HUES48 (cell line): Measurements from ENCODE around the gene EIF6.
"Not testable (repeated sequence)": the region's sequence is repeated elsewhere in the genome, so short reads cannot be mapped to it uniquely, and the experiment has no call there.

Experiments used
- H3K27ac ChIP-seq: one replicate; pipeline ENCODE4 v1.7.0; 2013; ENCODE audit warnings: low read depth, low read length, inconsistent platforms
- H3K27me3 ChIP-seq: 2 replicates; pipeline ENCODE4 v1.6.1; 2013; ENCODE audit warnings: mild to moderate bottlenecking, low read length; ENCODE audit not compliant: control insufficient read depth, insufficient read depth
- H3K36me3 ChIP-seq: 2 replicates; pipeline ENCODE4 v1.6.1; 2013; ENCODE audit warnings: low read length; ENCODE audit not compliant: control insufficient read depth, insufficient read depth
- H3K4me1 ChIP-seq: 2 replicates; pipeline ENCODE4 v1.6.1; 2013; ENCODE audit warnings: mild to moderate bottlenecking, low read length; ENCODE audit not compliant: control insufficient read depth, insufficient read depth
- H3K4me3 ChIP-seq: 2 replicates; pipeline ENCODE4 v1.5.1; 2013; ENCODE audit warnings: mild to moderate bottlenecking, low read depth, low read length
- H3K9ac ChIP-seq: 2 replicates; pipeline ENCODE4 v1.6.1; 2013; ENCODE audit warnings: mild to moderate bottlenecking, low read depth, low read length, moderate library complexity
- H3K9me3 ChIP-seq: 2 replicates; pipeline ENCODE4 v1.6.1; 2013; ENCODE audit warnings: low read length; ENCODE audit not compliant: control insufficient read depth, insufficient read depth

Gene EIF6

DNA sequence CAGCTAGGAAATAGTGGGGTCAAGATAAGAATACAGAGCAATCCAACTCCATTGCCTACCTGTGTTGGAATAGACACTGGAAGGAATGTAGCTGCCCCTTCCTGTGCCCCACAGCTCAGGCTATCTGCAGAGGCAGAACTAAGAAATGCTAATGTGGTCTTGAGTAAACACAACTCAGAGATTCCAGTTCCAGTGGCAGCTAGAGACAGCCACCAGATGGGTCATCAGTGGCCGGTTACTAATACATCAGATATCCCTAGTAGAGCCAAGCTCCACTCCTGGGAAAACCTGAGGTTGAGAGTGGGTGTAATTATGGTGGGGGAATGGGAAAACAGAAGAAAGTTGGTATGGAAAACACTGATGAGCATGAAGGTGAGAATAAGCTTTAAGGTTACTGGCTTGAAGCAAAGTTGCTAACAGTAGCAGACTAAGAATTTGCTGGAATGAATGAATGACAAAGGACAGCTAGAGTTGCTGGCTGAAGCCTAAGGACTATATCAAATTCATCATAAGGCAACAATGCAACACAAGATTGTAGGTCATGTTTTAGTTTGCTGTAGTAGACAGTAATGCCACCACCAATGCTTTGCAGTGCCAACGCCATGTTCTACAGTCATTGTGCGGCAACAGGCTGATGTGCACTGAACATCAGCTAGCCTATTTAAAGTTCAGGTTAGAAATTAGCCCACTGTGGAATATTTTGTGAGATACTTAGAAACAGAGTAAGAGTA lies 36.0 kb upstream of the EIF6 start:
- Histone ChIP-seq H3K27ac (no peak overlapping the region), H3K4me3 (no peak overlapping the region), H3K9me3 (no peaks in the 10 kb centered on the region), H3K36me3 (0 out of 2 replicates have a peak, but pooled peaks cover 4% of the 10 kb centered on the region), H3K27me3 (no peaks in the 10 kb centered on the region), H3K9ac (no peak overlapping the region), H3K4me1 (peaks cover 17% of the 10 kb centered on the region)

DNA sequence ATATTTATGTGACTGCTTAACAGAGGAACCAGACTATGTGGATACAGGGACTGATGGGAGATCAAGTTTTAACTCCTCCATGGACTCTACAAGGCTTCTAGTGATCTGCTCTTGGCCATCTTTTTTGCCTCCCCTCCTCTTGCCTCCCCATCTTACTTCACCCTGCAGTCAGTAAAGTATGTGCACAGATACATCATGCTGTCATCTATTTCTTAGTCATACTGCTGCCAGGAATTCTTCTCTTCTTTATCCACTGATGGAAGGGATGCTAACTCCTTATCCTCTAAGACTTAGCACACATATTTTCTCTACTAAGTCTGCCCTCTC lies 35.3 kb upstream of the EIF6 start:
- Histone ChIP-seq H3K4me1 (peaks cover 22% of the 10 kb centered on the region), H3K27ac (no peak overlapping the region), H3K27me3 (no peaks in the 10 kb centered on the region), H3K9ac (no peak overlapping the region), H3K36me3 (0 out of 2 replicates have a peak, but pooled peaks cover 4% of the 10 kb centered on the region), H3K4me3 (no peak overlapping the region), H3K9me3 (no peaks in the 10 kb centered on the region)

DNA sequence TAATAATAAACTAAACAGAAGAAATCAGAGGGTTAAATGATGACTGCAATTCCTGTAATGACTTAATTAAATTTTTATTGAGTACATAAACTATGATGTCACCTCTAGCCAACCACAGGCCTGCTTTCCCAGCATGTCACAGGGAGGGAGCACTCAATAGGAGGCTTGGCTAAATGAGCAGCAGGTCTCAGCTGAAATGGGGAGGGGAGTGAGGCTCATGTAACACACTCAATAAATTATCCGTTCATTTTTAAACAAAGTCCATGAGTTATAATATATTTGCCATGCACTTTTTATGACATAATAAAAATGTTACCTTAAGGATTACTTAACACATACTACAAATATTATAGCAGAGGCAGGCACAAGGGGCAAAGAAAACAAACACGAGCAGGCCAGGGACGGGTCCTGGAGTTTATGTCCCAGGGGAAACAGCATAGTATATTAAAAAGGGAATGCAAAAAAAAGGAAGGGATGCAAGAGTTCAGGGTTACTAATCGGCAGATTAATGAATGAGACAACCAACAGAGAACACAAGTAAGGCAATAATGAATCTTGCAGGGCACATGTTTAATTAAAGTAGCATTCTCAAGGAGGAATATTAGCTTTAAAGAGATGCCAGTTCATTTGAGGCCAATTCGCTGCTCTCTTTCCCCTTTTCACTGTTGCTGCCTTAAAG lies 34.8 kb upstream of the EIF6 start:
- Histone ChIP-seq H3K4me1 (peaks cover 23% of the 10 kb centered on the region), H3K9me3 (no peaks in the 10 kb centered on the region), H3K27me3 (no peaks in the 10 kb centered on the region), H3K36me3 (0 out of 2 replicates have a peak, but pooled peaks cover 4% of the 10 kb centered on the region), H3K27ac (no peak overlapping the region), H3K9ac (no peak overlapping the region), H3K4me3 (no peak overlapping the region)

DNA sequence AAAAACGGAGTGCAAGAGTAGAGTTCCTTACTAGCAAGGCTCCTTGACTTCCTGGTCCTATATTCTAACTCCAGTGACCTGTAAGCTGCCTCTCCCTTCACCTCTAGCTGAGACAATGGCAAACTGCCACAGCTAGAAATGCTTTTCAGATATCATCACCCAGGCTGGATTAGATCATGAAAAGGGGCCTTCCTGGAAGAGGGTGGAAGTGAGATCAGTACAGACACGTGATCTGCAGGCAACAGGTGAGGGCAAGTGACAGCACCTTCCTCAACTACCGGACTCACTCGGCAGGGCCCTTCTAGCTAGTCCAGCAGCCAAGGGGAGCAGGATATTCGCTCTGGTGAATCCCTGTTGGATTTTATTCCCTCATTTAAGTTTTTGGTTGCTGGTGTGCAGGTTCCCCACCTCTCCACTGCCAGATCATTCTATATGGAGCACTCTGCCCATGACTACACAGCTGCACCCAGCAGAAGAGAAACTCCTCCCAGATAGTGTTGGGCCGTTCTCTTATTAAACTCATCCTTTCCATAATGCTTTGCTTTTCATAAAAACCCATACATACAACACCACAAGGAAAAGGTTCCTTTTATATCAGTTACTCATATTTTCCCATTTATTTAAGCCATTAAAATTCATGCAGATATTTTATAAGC lies 34.1 kb upstream of the EIF6 start:
- Histone ChIP-seq H3K9ac (no peak overlapping the region; the same call in 1 of the 2 replicates), H3K4me3 (no peak overlapping the region), H3K36me3 (0 out of 2 replicates have a peak, but pooled peaks cover 4% of the 10 kb centered on the region), H3K27ac (no peak overlapping the region), H3K27me3 (no peaks in the 10 kb centered on the region), H3K4me1 (peaks cover 23% of the 10 kb centered on the region), H3K9me3 (no peaks in the 10 kb centered on the region)

DNA sequence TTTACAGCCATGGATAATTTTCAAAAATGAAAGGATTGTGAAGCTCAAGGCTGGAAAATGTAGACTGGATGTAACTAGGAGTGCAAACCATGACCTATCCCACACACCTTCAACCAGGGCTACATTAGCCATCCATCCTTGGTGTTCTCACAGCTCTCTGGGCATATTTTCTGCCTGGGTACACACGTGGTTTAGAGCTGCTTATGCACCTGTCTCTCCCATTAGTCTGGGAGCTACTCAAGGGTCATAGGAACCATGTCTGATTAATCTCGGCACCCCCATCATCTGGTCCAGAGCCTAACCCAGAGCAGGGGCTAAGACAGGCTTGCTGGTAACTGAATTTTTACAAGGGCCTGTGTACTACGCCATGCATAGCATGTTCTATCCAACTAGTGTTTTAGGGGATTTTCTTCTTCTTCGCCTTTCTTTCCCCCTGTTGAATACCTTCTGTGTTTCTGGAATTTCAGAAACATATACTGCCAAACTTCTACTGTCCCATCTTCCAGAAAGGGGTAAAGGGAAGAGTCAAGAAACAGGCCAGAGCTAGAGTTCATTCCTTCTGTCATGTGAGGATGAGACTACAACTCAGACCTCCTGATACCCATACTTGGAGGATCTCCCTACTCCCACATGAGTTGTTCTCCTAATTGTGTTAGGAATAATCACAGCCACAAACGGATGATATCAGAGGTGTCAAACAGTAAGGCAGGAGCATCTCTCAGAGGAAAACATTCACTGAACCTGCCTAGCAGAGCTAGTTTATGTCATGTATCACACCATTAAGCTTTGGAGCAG lies 33.0 kb upstream of the EIF6 start:
- Histone ChIP-seq H3K27ac (no peak overlapping the region), H3K4me1 (peaks cover 25% of the 10 kb centered on the region), H3K27me3 (no peaks in the 10 kb centered on the region), H3K9ac (no peak overlapping the region), H3K9me3 (no peaks in the 10 kb centered on the region), H3K4me3 (no peak overlapping the region), H3K36me3 (0 out of 2 replicates have a peak, but pooled peaks cover 4% of the 10 kb centered on the region)

DNA sequence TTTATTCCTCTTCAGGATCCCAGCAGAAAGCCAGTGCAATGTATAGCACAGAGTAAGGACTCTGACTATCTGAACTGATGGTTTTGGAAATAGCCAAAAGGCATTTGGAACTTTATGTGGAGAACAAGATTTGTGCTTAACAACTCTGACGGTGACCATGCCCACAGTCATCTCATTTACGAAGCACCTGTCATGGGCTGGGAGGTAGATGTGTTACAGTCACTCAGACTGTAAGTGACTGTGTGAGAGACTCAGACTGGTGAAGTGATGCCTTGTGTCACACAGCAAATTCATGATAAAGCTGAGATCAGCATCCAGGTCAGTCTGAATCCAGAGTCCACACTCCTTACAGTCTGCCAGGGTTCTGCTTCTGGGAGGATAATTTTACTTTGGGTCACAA lies 31.5 kb upstream of the EIF6 start:
- H3K27ac ChIP-seq: no peak overlapping the region
- 0 out of 2 replicates have a peak, but pooled peaks cover 4% of the 10 kb centered on the region for H3K36me3 ChIP-seq
- H3K9ac ChIP-seq: no peak overlapping the region
- no peak overlapping the region for H3K4me3 ChIP-seq
- H3K9me3 ChIP-seq: no peaks in the 10 kb centered on the region
- H3K27me3 ChIP-seq: no peaks in the 10 kb centered on the region
- H3K4me1 ChIP-seq: peaks cover 36% of the 10 kb centered on the region

DNA sequence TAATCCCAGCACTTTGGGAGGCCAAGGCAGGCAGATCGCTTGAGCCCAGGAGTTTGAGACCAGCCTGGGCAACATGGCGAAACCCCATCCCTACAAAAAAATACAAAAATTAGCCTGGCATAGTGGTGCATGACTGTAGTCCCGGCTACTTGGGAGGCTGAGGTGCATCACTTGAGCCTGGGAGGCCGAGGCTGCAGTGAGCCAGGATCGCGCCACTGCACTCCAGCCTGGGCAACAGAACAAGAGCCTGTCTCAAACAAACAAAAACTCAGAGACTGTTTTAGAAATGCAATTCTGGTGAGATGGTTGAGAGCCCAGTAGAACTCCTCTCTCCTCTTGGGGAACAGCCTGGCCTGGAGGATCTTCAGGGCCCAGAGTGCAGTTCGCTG lies 31.1 kb upstream of the EIF6 start:
- not testable (repeated sequence) for H3K4me3 ChIP-seq, H3K9ac ChIP-seq, H3K27ac ChIP-seq, H3K27me3 ChIP-seq, H3K9me3 ChIP-seq, H3K36me3 ChIP-seq
- H3K4me1 ChIP-seq: peaks cover 31% of the 10 kb centered on the region

DNA sequence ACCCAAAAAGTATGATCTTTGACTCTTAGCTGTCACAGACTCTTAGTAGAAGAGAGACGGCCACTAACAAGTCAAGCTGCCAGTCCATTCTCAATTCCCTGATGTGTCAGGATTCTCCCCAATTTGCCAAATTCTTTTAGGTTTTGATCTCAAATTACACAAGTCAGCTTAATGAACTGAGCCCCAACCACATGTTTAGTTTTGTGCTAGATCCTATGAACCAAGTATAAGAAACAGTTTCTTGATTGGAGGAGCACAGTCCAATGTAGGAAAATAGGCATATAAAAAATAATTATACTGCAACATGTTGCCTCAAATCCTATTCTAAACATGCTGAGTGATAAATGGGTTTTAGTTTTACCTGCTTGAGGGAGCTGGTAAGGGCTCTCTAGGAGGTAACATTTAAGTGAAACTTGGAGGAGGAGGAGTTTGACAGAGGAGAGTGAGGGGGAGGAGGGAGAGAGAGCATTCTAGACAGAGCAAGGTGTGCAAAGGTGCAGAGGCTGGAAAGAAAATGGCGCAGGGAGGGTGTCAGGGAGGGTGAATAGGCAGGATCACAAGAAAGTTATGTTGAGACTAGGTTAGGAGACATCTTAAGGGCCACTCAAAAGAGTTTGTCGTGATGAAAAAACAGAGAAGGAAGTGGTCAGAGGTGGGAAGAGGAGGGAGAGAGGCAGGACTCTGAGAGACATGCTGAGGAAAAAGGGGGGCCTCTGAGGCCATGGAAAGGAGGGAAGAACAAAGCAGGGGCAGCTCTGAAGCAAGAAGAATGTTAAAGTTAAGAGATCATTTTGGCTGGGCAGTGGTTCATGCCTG lies 30.5 kb upstream of the EIF6 start:
- Histone ChIP-seq H3K4me1 (peaks cover 25% of the 10 kb centered on the region), H3K27me3 (no peaks in the 10 kb centered on the region), H3K9ac (no peak overlapping the region), H3K4me3 (no peak overlapping the region), H3K36me3 (0 out of 2 replicates have a peak, but pooled peaks cover 4% of the 10 kb centered on the region), H3K9me3 (no peaks in the 10 kb centered on the region), H3K27ac (no peak overlapping the region)

DNA sequence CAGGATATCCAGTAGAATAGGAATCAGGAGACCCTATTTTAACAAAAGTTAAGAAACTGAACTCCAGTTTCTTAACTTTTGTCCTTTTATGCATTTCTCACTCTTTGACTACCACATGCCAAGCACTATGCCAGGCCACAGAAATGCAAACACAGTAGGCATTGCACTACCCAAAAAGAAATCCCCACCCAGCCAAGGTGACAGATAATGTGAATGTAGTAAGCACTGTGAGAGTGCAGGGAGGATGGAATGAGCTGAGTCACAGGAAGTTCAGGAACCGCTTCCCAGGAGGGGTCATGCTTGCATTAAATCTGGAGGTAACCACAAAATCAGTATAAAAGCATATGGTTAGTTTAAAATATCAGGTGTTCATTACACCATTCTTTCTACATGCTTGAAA lies 27.7 kb upstream of the EIF6 start:
- peaks cover 9% of the 10 kb centered on the region; the same call in 1 of the 2 replicates for H3K36me3 ChIP-seq
- no peaks in the 10 kb centered on the region for H3K27me3 ChIP-seq
- H3K9me3 ChIP-seq: no peaks in the 10 kb centered on the region
- H3K4me3 ChIP-seq: no peak overlapping the region
- peak overlapping the region; percentile 75 for H3K27ac ChIP-seq
- H3K4me1 ChIP-seq: peaks cover 21% of the 10 kb centered on the region
- no peak overlapping the region; the same call in 1 of the 2 replicates for H3K9ac ChIP-seq

DNA sequence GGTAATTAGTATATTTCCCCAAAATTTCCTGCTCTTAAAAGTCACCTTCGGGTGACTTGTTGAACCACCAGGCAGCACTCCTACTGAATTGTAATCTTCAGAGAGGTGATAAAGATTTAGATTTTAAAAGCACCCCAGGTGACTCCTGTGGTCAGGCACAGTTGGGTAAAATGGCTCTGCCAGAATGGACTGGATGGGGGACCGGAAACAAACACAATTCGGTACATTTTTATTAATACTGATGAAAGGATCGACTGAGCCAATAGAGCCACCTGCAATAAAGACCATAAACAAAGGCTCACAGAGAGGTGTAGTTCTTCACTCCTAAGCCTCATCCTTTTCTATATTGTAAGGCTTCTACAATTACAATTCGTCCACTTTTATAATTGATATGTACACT lies 27.2 kb upstream of the EIF6 start:
- Histone ChIP-seq H3K9me3 (no peaks in the 10 kb centered on the region), H3K36me3 (peaks cover 9% of the 10 kb centered on the region; the same call in 1 of the 2 replicates), H3K4me3 (no peak overlapping the region), H3K9ac (no peak overlapping the region; the same call in 1 of the 2 replicates), H3K27me3 (no peaks in the 10 kb centered on the region), H3K4me1 (peaks cover 25% of the 10 kb centered on the region), H3K27ac (peak overlapping the region; percentile 75)
